SK-N-SH (cell line): Measurements from ENCODE around the gene SH2D3A.

Experiments
- CHD2 ChIP-seq: fragments of 150-350 bp; IDR thresholded peaks from 2 replicates; pipeline ENCODE4 v1.6.1; 2018; ENCODE audit warnings: low read length; ENCODE audit not compliant: partially characterized antibody
- CTCF ChIP-seq: fragments of 200-600 bp; sonication (generic); IDR thresholded peaks from 2 replicates; pipeline ENCODE4 v1.6.1; 2017; ENCODE audit warnings: antibody characterized with exemption, mild to moderate bottlenecking, moderate library complexity
- EP300 ChIP-seq, 2 experiments: IDR thresholded peaks; 2 replicates each; pipeline versions ENCODE4 v1.4.0 to v1.6.1; 2012; ENCODE audit warnings: borderline replicate concordance in 1 of 2, low read depth in 1 of 2, low read length in 1 of 2
- EZH2phosphoT487 ChIP-seq: fragments of 200-600 bp; sonication (generic); IDR thresholded peaks from 2 replicates; pipeline ENCODE4 v1.6.1; 2017; ENCODE audit warnings: low read depth, mixed run types, mild to moderate bottlenecking, antibody characterized with exemption, moderate library complexity, borderline replicate concordance
- JUND ChIP-seq: IDR thresholded peaks from 2 replicates; pipeline ENCODE4 v1.4.0; 2012
- MAX ChIP-seq: IDR thresholded peaks from 2 replicates; pipeline ENCODE4 v1.4.0; 2012; ENCODE audit warnings: low read depth
- POLR2AphosphoS5 ChIP-seq: IDR thresholded peaks from 2 replicates; pipeline ENCODE4 v1.6.1; 2012; ENCODE audit warnings: low read depth, low read length
- RCOR1 ChIP-seq: fragments of 150-350 bp; IDR thresholded peaks from 2 replicates; pipeline ENCODE4 v1.6.1; 2017; ENCODE audit warnings: antibody characterized with exemption, low read length
- SIN3A ChIP-seq: IDR thresholded peaks from 2 replicates; pipeline ENCODE4 v1.6.1; 2012; ENCODE audit warnings: low read depth, mild to moderate bottlenecking, low read length, moderate library complexity, borderline replicate concordance
- SMC3 ChIP-seq: IDR thresholded peaks from 2 replicates; pipeline ENCODE4 v1.6.1; 2012; ENCODE audit warnings: low read depth, low read length, improper control_type of control experiment
- USF2 ChIP-seq: fragments of 150-350 bp; IDR thresholded peaks from 2 replicates; pipeline ENCODE4 v1.6.1; 2017; ENCODE audit warnings: antibody characterized with exemption, low read length, low read depth, borderline replicate concordance

GRCh38 chr19:6738787-6739389 lies 28.3 kb downstream of the SH2D3A start:
- no peak for TF ChIP-seq MAX
- no peak; the same call in 1 of the 2 replicates for TF ChIP-seq CTCF
- TF ChIP-seq JUND, result no peak
- TF ChIP-seq EZH2phosphoT487, result no peak
- TF ChIP-seq SMC3, result no peak
- TF ChIP-seq POLR2AphosphoS5, result no peak
- no peak for TF ChIP-seq RCOR1
- no peak for TF ChIP-seq SIN3A
- no peak for TF ChIP-seq EP300 (IDR thresholded peaks at IDR 0.05; ENCODE audit: borderline replicate concordance in 1 of 2, low read depth in 1 of 2, low read length in 1 of 2)
- TF ChIP-seq CHD2, result no peak
- no peak for TF ChIP-seq USF2
